Activated CD8-positive, alpha-beta memory T cell treated with anti-CD3 and anti-CD28 coated beads, Interleukin-2, amount 50 U/mL, for 4 hours (primary cell): ENCODE results near the gene ZMAT5.

Experiments
- DNase-seq: peaks from one replicate; pipeline ENCODE4 v3.0.0-alpha.2; 2020

ZMAT5 gene

GRCh38 chr22:29726512-29727130, 40.2 kb downstream of the ZMAT5 start:
- no peak for DNase-seq

- DNase-seq = no peak
Measured at GRCh38 chr22:29726106-29726505, 40.7 kb downstream of the ZMAT5 start.

GRCh38 chr22:29724843-29725242, 42.0 kb downstream of the ZMAT5 start:
- DNase-seq = no peak

- DNase-seq = no peak
Measured at GRCh38 chr22:29723766-29724165, 43.0 kb downstream of the ZMAT5 start.

GRCh38 chr22:29722587-29722986, 44.2 kb downstream of the ZMAT5 start:
- DNase-seq = no peak

GRCh38 chr22:29722151-29722550, 44.7 kb downstream of the ZMAT5 start:
- DNase-seq = no peak

GRCh38 chr22:29720811-29721323, 45.9 kb downstream of the ZMAT5 start:
- DNase-seq = no peak

GRCh38 chr22:29719899-29720645, 46.7 kb downstream of the ZMAT5 start, which contains the start of gene CABP7:
TSS of gene CABP7 (plus strand) at chr22:29720003. CDS start at chr22:29720425, 422 bp downstream.
- no peak for DNase-seq

GRCh38 chr22:29718949-29719898, 47.6 kb downstream of the ZMAT5 start:
- no peak for DNase-seq

- no peak for DNase-seq
Measured at GRCh38 chr22:29717789-29718188, 49.0 kb downstream of the ZMAT5 start.

GRCh38 chr22:29716814-29717545, 49.8 kb downstream of the ZMAT5 start:
- DNase-seq = no peak

GRCh38 chr22:29715705-29716104, 51.1 kb downstream of the ZMAT5 start:
- DNase-seq = no peak

- DNase-seq = no peak
Measured at GRCh38 chr22:29715240-29715639, 51.6 kb downstream of the ZMAT5 start.

- no peak for DNase-seq
Measured at GRCh38 chr22:29713156-29713727, 53.6 kb downstream of the ZMAT5 start.

GRCh38 chr22:29712119-29712518, 54.7 kb downstream of the ZMAT5 start:
- DNase-seq = no peak

- no peak for DNase-seq
Measured at GRCh38 chr22:29710922-29711593, 55.7 kb downstream of the ZMAT5 start.

- DNase-seq = no peak
Measured at GRCh38 chr22:29710193-29710592, 56.6 kb downstream of the ZMAT5 start.

- DNase-seq = no peak
Measured at GRCh38 chr22:29707471-29707870, 59.3 kb downstream of the ZMAT5 start.

GRCh38 chr22:29707010-29707409, 59.8 kb downstream of the ZMAT5 start:
- DNase-seq = no peak

- no peak for DNase-seq
Measured at GRCh38 chr22:29706486-29706885, 60.3 kb downstream of the ZMAT5 start.

- no peak for DNase-seq
Measured at GRCh38 chr22:29705651-29706050, 61.2 kb downstream of the ZMAT5 start.
